Gastrocnemius medialis (tissue), 4 donors: Measurements from ENCODE around the gene TTC21B.

Experiments
- CTCF ChIP-seq, 5 experiments: fragments of 450-650 bp in 3 of 5; fragments of 200-600 bp in 2 of 5; sonication (generic) in 2 of 5; IDR thresholded peaks in 4 of 5; conservative IDR thresholded peaks in 1 of 5; 1 replicate in 4 of 5; 2 replicates in 1 of 5; pipeline ENCODE4 v1.5.1; 2016 to 2019; ENCODE audit warnings: antibody characterized with exemption in 5 of 5, mild to moderate bottlenecking in 3 of 5, moderate library complexity in 3 of 5
- POLR2A ChIP-seq, 2 donors: fragments of 450-650 bp; IDR thresholded peaks; one replicate each; pipeline ENCODE4 v1.6.1; 2017; ENCODE audit warnings: antibody characterized with exemption in 2 of 2, mild to moderate bottlenecking in 2 of 2, moderate library complexity in 2 of 2

GRCh38 chr2:165952085-165952484, 1.5 kb downstream of the TTC21B start:
- TF ChIP-seq CTCF (IDR thresholded peaks at IDR 0.05 in 4 of 5, conservative IDR thresholded peaks at IDR 0.05 in 1 of 5) (no peak), POLR2A (IDR thresholded peaks at IDR 0.05) (no peak)
